Stimulated activated CD4-positive, alpha-beta T cell treated with anti-CD3 and anti-CD28 coated beads, Interleukin-1b, Interleukin-23, amount 100 ng/mL, for 24 hours (primary cell): ENCODE measurements around the gene KRTAP10-4.
"Not testable (repeated sequence)": the region's sequence is repeated elsewhere in the genome, so short reads cannot be mapped to it uniquely, and the experiment has no call there.

Source experiments
- DNase-seq, 4 experiments: peaks; one replicate each; pipeline ENCODE4 v3.0.0-alpha.2; 2020; ENCODE audit warnings: low read depth in 4 of 4, low spot score in 1 of 4

The KRTAP10-4 gene

DNA sequence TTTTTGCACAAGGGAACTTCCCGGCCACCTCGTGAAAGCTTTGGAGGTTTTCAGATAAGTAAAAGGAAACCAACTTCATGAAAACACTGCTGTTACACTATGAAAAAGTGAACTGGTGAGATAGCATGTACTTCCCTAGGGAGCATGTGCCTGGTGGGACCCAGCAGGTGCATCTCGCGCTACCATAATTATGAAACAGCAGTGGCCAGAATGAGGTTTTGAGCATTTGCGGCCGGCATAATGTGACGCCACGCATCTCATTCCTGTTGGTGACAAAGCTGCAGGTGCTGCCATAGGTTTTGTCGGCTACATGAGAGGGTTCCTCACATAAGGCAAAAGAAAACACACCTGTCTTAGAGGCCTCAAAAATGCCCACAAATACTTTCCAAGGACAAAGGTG lies 16.6 kb upstream of the KRTAP10-4 start:
- no peak for DNase-seq

DNA sequence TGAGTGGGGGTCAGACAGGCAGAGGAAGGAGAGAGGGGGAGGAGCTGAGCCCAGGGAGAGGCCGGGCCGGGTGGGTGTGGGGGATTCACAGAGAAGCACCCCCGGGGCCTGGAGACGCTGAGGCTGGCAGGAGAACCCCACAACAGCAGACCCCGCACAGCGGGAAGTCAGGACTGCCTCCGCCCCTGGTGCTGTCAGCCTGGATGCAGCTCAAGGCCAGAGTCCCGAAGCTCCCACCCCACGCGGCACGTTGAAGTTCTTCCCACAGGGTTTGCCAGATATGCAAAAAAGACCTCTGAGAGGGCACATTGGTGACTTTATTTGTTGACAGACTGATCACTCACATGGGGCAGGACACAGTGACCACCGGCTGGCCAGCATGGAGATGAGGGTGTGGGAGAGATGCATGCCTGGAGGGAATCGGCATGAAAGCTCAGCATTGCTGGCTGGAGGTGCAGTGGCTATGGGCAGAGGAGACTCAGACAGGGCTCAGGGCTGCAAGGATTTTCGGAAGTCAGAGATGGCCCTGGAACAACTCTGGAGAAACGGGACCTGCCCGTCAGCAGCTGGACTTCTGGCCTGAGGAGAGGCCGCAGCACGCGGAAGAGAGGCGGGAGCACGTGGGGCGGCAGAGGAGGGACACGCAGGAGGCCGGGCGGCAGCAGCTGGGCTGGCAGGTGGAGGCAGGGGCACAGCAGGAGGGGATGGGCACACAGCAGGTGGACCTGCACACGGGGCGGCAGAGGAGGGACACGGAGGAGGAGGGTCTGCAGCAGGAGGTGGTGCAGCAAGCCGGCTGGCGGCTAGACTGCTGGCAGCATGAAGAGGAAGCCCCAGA lies 15.8 kb upstream of the KRTAP10-4 start:
- DNase-seq: no peak

DNA sequence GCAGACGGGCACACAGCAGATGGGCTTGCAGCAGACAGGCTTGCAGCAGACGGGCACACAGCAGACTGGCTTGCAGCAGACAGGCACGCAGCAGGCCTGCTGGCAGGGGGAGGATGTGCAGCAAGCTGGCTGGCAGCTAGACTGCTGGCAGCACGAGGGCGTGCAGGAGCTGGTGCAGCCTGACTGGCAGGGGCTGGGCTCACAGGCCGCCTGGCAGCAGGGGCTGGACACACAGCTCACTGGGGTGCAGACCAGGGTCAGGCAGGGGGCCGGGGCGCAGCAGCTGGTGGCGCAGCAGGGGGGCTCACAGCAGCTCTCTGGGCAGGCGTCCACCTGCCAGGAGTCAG lies 15.2 kb upstream of the KRTAP10-4 start:
- not testable (repeated sequence) for DNase-seq

DNA sequence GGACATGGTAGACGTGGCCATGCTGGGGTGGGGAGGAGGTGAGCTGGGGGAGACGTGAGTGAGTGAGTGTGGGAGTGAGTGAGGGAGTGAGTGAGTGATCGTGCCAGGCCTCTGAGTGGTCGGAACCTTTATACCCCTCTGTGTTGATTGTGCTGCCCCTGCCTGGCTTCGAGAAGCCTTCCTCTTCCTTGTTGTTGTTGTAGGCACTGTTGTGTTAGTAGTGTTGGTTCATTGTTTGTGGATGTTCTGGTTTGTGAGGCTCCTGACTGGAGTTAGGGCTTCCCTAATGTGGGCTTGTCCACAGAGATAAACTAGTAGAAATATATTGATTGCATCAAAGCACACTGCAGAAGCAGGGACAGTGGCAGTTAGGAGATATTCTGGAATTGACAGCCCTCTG lies 14.8 kb upstream of the KRTAP10-4 start, which contains the start of gene KRTAP10-3:
KRTAP10-3 (minus strand) TSS at position 101 of the 400 bp plus-strand sequence; CDS start at position 21, 80 bp downstream.
- no peak for DNase-seq

DNA sequence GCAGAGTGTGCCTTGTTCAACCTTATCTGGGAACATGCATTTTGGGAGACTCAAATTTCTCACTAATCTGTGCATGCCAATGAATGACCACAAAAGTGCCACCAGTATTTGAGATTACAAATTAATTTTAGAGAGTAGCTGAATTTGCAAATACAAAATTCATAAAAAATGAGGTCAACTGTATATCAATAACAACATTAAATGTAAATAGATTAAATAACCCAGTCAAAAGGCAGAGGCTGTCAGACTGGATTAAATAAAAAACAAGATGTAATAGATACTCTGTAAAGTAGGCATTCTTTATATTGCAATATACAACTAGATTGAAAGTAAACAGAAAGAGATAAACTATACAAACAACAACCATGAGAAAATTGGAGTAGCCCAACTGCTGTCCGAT lies 9.4 kb upstream of the KRTAP10-4 start:
- no peak for DNase-seq

DNA sequence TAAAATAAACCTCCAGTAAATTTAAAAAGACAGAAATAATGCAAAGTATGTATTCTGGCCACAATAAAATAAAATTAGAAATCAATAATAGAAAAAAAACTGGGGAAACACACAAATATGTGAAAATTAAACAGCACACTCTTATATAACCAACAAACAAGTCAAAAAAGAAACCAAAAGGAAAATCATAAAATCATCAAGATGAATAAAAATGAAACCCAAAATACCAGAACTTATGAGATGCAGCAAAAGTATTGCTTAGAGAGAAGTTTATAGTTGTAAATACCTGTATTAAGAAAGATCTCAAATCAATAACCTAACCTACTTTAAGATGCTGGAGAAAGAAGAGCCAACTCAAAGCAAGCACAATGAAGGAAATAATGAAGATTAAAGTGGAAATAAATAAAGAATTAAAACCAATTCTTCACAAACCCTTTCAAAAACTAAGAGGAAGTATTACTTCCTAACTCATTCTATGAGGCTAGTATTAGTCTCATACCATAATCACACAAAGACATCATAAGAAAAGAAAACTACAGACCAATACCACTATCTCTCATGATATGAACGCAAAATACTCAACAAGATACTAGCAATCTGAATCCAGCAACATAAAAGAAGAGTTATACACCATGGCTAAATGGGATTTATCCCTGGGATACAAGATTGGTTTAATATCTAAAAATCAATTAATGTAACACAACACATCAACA lies 8.5 kb upstream of the KRTAP10-4 start:
- no peak for DNase-seq

DNA sequence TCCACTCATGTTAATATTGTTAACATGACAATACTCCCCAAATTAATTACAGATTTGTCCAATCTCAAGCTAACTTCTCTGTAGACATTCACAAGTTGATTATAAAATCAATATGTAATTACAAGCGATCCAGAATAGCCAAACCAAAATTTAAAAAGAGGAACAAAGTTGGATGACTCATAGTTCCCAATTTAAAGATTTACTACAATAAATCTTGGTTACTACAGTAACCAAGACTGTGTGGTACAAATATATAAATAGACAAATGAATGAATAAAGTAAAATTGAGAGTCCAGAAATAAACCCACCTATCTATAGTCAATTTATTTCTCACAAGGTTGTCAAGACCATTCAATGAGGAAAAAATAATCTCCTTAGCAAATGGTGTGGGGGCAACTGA lies 7.1 kb upstream of the KRTAP10-4 start:
- DNase-seq: no peak

DNA sequence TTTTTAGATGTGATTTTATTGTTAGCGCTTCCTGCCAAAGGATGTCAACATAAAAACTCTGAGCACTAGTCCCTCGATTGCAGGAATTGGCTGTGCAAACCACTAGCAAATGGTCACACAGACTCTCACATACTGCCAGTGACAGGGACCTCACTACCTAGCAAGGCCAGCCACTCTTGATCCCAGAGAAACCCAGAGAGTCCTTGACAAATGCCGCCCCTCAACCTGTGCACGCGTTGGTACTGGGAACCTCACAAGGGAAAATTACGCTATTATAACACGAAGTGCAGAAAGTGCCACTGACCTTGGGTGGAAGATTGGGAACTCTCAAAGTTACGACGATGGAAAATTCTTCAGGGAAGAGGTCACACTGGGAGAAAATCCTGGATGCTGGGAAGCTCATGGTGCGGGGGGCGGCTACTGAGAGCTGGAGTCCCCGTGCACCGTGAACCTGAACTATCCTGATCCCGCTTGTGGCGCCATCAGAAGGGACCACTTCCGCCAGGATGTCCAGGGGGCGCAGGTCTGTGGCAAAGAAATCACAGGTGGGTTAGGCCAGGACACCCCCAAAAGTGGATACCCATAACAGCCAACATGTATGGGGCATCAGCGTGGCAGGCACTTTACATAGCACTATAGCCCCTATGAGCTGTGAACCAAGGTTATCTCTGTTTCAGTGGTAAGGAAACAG lies 5.9 kb upstream of the KRTAP10-4 start:
- DNase-seq: no peak

DNA sequence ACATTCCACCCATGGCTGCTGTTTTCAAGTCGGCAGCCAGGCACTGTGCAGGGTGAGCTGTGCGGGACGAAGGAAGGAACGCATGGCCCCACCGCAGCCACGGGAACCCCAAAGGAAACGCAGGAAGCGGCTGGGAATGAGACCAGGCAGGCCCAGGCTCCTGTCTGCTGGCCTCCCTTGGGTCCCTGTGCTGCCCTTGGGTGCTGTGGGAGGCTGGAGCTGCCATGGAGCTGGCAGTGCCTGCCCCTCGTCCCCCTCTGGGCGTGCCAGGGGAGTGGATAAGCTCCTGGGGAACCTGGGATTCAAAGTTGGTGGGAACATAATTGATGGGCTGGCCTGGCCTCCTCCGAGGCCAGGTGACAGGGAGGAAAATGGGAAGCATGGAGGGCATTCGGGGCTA lies 5.3 kb upstream of the KRTAP10-4 start:
- DNase-seq: no peak

DNA sequence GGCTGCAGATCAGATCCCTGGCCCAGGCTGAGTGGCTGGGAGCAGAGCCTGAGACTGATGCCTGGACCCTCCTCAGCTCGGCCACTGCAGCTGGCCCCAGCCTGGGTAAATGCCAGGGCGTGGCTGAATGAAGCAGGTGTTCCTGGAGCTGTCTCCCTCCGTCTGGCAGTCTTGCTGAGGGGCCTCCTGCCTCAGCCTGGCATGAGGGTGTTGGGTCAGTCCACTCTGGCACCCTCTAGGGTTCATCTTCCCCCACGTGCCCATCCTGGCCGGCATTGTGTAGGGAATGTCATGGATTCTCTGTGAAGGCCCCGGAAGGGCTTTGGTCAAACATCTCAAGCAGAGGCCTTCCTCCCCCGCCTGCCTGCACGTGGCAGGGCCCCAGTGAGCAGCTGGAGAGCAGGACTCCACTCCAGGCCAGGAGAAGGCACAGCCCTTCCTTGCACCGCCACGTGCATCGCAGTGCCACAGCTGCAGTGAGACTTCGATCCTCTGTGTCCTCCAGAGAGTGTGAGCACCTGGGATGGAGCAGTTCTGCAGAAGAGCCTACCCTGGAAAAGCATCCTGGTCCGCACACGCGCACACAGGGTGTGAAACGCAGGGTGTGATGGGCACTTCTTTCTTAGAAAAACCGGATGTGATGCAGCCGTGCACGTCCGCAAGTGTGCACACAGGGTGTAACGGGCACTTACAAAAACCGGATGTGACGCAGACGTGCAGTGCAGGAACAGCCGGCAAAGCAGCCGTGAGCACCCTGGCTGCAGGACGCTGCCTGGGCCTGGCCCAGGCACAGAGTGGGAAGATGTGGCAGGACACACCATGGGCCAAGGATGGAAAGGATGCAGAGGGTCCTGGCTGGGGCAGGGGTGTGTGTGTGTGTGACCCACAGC lies 4.6 kb upstream of the KRTAP10-4 start:
- DNase-seq: no peak

DNA sequence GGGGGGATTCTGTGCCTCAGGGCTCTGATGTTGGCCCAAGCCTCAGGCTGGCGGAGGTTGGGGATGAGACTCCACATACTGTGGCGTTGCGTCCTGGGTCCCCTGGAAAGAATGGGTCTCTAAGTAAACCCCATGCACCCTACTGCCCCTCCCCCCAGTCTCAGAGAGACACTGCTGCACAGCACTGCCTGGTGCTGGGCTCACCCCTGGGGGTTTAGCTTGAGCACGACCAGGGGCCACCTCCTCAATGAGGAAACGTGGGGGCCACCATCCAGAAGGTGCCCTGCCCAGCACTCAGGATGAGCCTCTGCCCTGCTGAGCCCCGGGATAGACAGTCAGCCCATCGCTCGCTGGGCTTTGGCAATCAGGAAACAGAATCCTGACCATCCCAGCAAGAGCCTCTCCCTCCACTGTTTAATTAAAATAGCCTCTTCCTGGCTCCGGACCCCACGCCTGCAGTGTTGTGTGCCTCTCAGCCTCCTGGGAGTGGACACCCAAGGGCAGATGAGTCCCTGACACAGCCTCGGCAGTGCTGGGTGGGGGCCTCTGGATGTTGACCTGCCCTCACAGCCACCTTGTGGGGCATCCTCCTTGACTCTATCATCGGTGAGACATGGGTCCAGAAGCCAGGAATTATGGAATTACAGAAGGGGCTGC lies 3.5 kb upstream of the KRTAP10-4 start:
- no peak for DNase-seq

DNA sequence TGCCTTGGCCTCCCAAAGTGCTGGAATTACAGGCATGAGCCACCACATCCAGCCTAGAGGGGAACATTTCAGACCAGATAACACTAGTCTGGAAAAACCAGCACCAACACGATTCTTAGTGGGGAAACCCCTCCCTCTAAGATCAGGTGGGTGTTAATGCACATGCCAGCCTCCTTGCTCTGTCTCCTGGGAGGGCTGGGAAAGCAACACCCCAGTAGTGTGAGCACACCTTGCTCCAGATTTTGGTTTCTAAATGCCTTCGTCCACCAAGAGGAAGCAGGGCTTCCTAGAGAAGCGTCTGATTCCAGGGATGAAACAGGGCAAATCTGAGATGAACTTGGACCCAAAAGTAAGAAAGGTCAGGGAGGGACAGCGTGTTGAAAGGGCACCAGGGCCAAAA lies 2.2 kb upstream of the KRTAP10-4 start:
- no peak for DNase-seq

DNA sequence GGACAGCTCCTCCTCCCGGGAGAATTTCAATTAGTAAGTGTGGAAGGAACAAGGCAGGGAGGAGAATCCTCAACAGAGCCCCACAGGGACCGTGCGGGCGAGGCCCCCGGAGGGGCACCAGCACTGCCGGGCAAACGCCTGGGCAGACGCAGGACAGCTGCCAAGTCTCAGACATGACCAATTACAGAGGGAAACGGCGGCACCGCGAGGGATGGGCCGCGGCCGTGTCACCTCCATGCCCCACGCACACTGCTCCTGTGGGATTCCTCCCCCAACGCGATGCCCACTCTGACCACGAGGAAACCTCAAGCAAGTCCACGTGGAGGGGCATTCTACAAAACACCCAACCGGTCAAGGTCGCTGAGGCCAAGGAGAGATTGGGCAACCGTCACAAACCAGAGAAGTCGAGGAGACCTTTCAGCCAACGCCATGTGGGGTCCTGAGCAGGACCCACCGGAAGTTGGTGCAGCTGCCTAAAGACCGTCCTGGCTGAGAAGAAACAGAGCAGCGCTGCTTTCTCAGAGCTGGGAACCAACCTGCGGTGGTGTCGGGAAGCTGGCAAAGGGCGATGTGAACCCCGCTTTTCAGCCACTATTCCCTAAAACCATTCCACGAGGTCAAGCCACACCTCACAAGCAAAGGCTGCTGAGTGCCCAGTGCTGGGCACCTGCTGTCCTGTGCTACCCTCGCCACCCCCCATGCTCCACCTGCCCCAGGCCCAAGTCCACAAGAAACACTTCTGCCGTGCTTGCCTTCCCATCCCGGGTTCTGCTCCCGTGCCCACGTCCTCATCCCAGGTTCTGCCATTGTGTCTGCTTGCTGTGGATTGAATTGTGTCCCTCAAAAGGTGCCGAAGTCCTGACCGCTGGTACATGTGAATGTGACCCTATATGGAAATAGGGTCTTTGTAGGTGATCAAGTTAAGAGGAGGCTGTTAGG lies 1.4 kb upstream of the KRTAP10-4 start:
- no peak for DNase-seq

DNA sequence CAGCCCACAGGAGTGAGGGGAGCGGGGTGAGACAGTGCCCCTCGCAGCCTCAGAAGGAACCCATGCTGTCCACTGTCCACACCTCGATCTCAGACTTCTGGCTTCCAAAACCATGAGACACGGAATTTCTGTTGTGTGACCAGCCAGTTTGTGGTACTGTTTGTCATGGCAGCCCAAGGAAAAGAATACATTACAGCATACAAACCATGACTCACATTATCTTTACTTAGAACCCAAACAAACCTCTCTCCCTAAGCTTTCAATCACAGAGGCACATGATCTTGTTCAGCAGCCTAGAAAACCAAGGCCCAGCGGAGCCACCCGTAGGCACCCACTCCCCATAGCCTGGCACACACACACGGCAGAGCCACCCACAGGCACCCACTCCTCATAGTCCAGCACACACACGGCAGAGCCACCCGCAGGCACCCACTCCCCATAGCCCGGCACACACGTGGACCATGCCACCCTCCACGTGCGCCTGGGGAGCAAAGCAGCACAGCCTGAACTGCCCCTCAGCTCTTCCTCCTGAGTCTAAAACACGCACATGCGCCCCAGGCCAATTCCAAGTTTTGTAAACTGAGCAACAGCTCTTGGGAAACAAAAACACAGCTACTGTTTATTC lies 458 bp upstream of the KRTAP10-4 start:
- DNase-seq: no peak

DNA sequence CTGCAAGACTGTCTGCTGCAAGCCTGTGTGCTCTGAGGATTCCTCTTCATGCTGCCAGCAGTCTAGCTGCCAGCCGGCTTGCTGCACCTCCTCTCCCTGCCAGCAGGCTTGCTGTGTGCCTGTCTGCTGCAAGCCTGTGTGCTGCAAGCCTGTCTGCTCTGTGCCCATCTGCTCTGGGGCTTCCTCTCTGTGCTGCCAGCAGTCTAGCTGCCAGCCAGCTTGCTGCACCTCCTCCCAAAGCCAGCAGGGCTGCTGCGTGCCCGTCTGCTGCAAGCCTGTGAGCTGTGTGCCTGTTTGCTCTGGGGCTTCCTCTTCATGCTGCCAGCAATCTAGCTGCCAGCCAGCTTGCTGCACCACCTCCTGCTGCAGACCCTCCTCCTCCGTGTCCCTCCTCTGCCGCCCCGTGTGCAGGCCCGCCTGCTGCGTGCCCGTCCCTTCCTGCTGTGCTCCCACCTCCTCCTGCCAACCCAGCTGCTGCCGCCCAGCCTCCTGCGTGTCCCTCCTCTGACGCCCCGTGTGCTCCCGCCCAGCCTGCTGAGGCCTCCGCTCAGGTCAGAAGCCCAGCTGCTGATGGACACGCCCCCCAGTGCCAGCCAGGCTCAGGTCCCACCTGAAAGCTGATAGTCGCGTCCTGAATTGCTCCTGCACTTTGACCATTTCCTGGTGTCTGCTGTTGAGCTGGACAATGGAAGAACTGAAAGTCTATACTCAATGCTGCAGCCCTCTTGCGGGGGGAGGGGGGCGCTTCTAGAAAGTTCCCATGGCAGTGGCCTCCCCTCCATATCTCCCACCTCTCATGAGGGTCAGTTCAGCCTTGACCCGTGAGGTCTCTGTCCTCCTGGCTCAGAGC lies 1.2 kb downstream of the KRTAP10-4 start:
- no peak for DNase-seq

DNA sequence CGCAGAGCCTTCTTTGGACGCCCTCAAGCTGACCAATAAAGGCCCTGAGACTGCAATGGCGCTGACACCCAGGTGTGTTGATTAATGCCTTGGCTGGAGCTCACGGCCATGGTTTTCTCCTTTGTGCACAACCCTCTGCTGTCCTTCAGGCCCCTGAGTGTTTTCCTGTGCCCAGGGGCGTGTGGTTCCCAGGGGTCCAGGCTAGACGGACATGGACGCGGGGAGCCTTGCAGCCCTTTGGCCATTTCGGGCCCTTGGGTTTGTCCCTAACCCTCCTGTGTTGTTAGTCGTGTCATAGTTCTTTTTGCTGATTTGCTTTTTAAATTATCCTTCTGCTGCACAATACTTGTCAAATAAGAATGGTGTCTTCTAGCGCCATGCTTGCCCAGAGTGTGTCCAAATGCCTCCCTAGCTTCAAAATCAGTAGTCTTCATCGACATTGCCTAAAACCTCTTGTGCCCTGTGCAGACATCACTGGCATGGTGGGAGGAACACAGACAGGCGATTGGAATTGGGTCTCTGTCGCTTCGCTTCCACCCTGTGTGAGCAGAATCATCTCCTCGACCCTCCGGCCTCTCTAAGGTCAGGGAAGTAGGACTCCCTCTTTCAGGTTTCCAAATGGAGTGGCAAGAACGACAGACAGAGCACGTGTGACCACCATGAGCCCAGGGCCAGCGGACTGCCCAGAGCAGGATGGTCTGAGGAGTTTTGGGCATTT lies 1.9 kb downstream of the KRTAP10-4 start:
- DNase-seq: no peak

DNA sequence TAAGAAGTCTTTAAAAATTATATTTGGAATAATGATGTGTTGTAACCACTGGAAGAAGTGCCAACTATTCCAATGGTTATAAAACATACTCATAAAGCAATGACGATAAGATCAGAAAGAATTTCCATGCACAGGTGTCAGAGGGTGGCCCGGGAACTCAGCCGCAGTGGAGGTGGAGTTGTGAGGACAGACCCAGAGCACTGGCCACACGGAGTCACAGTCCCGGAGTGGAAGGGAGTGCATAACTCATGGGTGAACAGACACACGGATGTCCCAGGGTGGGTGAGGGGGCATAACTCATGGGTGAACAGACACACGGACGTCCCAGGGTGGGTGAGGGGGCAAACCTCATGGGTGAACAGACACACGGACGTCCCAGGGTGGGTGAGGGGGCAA lies 2.5 kb downstream of the KRTAP10-4 start:
- no peak for DNase-seq
